GM19025 (cell line): ENCODE data around the gene PPP1CA.

Source experiments
- ATAC-seq: cut with Tn5 transposase; IDR thresholded peaks from one replicate; pipeline ENCODE4 v1.9.1; 2021; ENCODE audit warnings: mild to moderate bottlenecking, low read depth, moderate library complexity; ENCODE audit not compliant: unreplicated experiment

Gene PPP1CA

DNA sequence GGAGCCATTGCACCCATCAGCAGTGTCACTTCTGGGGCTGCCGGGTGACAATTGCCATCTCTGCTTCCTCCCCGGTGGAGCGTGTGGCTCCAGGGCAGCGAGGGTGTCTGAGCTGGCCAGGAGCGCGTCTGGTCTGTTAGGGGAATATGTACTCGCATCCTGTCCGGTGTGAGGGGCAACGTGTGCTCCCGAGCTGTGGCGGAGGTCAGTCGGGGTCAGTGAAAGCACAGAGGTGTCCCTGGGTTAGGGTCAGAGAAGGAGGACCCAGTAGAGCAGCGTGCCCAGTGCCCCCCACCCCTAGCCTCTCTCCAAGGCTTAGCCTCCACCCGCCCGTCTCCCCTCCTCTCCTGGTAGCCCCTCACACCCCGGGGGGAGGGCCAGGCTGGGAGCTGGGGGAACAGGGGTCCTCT is 29.7 kb downstream of the PPP1CA start:
- no peak for ATAC-seq

DNA sequence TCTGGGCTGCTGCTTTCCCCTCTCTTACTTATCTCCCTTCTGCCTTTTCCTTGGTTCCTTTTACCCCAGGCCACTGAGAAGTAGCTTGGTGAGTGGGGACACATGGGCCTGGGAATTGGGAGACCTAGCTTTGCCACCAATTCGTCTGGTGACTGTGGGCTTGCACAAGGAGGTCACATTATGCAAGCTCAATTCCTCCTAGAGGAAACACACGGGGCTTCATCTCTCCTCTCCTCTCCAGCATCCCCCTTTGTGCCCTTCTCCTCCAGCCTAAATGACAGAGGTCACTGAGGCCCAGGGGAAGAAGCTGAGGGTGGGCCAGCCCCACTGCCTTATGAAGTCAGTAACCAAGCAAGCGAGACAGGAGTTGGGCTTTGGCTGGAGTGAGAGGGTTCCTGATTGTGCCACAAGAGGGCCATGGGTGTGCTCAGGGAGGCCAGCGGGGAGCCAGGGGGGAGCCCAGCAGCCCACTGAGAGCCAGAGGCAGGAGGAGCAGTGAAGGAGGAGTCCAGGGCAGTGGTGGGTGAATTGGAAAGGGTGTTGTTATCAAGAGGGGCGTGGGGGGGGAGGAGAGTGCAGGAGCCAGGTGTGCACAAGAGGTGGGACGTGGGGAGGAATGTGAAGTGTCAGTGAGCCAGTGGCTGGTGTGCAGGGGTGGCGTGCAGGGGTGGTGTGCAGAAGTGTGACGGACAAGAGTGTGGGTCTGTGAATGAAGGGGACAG is 30.3 kb downstream of the PPP1CA start:
- no peak for ATAC-seq

DNA sequence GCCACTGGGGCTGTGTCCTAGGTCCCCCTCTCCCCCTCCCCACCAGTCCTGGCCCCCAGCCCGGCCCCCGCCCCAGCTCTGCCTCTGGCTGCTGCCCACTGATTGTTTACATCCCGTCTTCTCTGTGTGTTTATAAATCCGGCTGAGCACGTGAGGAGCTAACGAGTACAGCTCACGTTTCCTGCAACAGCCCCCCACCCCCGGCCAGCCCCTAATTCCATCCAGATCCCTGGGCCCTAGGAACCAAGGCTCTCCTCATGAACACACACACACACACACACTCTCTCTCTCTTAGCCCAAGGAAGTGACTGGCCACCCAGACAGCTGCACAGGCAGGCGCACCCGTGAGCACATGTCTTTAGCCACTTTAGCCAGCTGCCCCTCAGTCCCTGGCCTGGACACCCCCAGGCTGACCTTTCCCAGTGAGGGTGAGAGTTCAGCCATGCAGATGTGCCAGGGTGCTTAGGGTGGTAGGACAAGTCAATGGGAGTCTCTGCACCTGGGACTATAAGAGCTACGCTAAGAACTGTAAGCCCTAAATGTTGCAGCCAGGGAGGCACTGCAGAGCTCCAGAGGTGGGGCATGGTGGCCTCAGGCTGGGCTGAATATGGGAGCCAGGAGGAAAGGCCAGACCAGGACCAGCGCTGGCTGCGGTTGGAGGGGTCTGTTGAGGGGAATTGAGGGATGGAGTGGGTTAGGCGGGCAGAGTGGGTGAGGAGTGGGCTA is 31.1 kb downstream of the PPP1CA start:
- ATAC-seq, result no peak

DNA sequence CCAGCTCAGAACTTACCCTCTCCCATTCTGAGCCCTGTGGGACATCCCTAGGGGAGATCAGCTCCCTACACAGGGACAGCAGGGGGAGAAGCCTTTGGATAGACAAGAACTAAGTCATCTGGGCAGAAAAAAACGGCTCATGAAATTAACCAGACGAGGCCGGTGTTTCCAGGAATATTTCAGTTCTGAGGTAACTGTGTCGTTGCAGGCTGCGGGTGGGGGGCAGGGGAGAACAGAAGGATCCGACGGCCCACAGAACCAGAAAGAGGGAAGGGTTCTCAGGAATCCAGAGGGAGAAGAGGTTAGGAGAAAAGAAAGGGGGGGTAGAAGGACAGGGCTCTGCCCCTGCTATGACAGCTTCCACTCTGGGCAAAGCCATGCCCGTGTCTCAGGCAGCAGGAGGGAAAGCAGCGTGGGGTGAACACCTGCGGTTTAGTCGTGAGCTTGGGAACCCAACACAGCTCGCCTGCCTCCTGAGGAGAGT is 31.8 kb downstream of the PPP1CA start:
- no peak for ATAC-seq

DNA sequence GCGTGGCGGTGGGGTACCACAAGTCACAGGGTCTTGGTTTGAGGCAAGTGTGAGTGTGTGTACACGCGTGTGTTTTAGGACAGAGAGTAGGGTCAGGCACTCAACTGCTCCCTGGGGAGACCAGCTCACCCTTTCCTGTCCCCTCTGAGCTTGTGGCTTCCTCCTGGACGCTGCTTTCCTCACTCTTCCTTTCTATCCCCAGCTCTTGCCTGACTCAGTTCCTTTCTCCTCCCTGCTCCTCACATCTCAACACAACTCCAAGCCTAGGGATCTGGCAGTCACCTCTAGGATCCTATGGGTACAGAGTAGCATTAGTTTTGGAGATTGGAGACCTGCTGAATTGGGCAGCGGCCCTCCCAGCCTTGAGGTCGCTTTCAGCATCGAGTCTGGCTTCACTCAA is 32.4 kb downstream of the PPP1CA start:
- no peak for ATAC-seq

DNA sequence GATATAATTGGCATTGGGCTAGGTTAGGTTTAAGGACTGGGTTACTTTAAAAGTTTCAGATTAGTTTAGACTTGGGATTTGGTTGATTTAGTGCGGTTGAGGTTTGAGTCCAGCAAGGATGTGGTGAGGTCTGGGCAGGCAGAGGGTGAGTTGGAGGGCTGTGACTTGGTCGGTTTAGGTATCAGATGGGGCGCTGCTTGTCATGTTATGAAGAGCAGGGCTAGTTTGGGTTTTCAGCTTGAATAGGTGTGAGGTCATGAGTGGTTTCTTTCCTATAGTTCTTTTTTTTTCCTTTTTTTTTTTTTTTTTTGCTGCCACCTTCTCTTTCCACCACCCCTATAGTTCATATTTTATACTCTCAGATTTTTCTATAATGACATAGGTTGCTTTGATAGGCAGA is 33.0 kb downstream of the PPP1CA start:
- no peak for ATAC-seq

DNA sequence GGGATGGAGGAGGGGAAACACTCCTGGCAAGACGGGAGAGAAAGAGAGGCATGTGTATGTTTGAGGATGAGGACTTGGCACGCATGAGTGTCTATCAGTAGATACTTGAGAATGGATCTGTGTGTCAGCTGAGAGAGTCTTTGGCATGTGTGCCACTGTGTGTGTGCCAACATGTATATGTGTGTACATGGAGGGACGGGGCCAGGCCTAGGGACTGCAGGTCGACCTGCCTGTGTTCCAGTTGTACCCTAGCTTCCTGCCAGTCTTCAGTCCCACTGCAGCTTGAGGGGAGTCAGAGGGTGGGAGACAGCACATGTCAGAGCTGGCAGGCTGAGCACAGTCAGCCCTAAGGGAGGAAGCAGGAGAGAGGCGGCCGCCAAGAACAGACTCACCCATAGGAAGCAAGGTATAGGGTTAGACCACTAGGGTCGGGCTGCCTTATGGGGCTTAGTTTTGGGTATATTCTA is 33.9 kb downstream of the PPP1CA start:
- ATAC-seq, result no peak

DNA sequence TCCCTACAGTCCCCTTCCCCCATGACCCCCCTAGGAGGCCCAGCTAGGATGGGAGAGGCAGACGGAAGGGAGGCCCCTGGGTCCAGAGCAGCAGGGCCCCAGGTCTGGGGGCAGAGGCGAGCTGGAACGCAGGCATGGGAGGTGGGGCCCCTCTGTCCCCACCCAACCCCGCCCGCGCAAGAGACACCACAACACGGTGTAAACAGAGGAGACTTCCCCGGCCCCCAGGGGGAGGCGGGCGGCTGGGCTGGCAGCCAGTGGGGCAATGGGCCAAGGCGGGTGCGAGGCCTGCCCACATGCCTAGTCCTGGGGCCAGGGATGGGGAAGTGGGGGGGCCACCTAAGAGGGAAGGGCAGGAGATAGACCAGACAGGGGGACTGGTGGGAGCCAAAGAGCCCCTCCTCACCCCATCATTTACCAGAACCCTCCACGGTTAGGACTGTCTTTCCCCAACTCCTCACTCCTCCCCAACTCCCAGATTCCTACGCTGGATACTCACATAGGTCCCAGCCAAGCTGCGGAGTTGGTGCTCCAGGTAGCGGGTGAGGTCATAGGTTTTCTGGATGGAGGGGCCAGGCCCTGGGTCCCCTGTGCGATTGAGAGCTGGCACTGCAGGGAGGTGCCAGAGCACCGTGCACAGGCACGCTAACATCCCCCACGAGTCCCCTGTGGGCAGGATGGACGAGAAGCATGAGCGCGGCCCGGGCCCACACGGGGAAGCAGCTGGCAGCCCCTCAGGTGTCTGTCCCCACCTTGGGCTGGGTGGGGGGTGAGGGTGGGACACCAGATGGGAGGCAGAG is 34.5 kb downstream of the PPP1CA start:
- ATAC-seq, result no peak

DNA sequence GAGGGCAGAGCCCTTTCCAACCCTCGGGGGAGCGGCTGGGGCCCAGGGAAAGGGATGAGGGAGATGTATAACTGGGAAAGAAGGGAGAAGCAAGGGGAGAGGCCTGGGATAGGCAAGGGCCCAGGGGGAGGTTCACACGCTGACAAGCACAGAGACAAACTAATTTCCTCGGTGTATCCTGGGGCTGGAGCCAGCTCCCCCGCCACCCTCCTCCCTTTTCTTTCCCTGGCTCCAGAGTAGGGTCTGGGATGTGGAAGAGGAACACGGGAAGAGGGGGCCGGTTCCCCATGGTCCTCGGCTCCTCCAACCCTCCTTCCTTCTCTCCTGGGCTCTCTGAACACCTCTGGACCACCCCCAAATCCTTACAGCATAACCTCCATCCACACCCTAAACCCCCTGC is 35.1 kb downstream of the PPP1CA start:
- no peak for ATAC-seq

DNA sequence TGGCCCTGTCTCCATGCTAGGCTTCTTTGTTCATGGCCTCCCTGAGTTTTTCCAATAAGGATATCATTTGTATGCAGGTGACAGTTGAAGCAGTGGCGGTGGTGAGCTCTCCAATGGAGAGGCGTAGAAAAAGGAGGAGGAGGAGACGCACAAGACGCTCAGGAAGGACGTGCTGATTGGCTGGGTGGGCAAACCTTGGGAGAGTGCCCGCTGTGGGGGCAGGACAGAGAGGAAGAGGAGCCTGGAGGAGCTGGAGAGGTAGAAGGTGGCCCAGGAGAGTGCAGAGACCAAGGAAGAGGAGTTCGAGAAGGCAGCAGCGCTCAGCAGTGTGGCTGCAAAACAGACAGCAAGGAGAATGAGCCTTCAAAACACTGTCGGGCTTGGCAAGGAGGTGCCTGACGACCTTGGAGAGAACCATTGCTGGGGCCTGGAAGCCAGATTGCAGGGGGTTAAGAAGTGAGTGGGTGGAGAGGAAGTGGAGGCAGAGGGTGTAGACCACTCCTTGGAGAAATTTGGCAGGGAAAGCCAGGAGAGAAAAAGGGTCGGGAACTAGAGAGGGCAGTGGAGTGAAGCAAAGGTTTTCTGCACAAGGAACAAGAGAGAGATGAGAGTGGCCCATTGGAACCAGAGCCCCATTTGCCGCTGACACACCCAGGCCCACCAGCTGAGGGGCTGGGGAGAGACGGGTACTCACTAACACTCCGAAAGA is 35.8 kb downstream of the PPP1CA start:
- no peak for ATAC-seq

DNA sequence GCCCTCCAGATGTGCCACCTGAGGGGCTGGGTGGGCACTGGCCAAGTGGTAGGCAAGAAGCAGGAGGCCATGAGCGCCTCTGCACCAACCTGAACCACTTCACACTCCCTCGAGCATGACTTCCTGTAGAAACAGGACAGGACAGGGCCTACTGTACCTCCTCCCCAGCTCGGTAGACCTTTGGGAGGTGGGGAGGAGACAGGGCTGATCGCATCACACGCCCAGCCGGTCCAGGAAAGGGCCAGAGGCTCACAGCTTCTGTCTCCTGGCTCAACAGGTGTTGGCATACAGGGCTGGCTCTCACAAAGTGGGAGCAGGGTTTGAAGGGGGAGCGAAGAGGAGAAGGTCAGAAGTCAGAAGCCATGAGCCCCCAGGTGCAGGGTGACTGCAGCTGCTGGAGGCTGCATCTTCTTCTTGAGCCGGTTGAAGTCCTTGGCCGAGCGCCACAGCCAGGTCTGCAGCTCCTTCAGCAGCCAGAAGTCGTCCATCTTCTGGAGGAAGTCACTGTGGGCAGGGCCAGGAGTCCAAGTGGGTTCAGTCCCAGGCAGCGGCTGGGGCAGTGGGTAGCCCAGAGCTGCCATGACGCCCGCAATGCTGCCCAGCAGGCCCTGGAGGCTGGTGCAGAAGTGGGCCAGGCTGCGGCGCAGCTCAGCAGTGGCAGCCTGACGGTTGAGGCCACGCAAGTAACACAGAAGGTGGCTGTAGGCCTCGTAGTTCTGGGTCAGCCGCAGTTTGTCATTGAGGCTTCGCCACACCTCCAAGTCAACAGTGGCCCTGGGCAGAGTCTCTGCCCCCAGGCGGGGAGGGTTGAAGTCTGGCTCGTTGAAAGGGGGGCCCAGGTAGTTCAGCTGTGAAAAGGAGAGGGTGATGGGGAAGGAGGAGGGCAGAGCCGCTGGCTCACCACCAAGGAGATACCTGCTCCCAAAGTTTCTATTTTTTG is 36.6 kb downstream of the PPP1CA start:
- ATAC-seq, result no peak

DNA sequence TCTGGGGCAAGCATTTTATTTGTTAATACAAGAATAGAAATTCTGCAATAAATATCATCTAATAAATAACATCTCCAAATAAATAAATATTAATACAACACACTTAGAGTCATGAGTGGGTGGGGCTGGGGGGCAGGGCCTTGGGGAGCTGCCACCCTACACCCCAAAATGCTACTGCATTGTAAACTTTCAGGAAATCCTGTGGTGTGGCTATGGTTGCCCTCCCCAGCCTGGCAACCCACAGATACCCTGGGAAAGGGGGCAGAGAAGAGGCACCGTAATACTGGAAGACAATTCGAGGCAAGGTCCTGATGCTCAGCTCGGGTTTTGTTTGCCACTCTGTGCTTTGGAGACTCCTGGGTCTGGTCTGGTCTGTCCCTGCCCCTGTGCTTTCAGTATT is 37.5 kb downstream of the PPP1CA start:
- no peak for ATAC-seq

DNA sequence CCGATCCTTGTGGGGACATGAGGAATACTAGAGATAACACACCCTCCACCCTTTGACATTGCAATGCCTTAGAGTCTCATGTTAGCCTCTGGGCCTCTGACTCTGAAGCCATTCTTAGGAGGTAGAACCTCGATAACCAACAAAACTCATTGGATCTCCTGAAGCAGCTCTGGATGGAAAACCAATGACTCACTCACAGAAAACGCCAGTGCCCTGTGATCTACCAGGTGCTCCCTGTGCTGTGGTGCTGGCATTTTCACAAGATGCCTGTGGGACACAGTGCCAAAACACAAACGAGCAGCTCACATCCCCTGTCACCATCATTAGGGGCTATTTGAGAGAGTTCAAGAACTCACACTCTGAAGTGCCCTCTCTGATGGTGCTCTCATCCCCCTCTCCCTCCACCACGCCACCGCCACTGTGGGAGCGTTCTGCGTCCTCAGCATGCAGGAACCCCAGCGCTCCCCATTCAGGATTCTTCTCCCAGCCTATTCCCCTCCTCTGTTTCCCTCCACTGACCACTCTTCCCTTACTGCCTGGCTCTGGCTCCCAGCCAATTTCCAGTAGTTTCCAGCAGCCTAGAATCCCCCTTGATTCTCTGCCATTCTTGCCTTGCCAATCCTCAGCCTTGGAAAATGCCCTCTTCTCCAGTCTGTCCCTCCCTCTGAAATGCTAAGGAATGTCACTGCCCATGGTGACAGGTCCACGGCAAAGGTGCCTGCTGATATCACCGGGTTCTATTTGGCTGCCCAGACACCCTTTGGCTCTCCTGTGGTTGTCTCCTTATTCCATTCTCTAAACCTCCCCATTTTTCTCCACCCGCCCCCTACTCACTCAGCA is 43.6 kb downstream of the PPP1CA start:
- no peak for ATAC-seq

DNA sequence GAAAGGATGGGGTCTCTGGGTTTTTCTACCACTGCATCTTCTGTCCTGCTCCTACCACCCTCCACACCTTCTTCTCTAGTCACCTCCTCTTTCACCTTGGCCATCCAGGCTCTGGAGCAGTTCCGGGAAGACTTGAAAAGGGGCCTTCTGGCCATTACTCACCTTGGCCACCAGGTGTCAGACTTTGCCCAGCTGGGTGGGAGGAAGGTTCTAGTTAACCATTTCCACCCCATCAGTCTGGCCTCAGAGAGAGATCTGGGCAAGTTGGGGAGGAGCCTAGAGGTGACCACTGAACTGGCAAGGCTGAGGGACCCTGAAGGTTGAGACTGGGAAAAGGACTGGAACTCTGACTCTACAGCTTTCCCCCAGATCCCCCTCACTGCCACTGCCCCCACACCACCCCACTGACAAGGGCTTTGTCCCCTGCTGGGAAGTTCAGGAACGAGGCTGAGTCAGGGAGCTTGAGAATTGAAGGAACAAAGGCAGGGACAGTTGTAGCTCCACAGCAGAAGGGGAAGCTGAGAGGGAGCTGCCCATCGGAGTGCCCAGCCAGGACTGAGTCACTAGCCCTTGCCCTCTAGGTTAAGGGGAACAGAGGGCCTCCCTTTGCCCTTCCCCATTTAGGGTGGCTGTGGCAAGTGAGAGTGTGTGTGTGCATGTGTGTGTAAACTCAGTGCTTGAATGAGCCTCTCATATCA is 44.6 kb downstream of the PPP1CA start:
- ATAC-seq, result no peak

DNA sequence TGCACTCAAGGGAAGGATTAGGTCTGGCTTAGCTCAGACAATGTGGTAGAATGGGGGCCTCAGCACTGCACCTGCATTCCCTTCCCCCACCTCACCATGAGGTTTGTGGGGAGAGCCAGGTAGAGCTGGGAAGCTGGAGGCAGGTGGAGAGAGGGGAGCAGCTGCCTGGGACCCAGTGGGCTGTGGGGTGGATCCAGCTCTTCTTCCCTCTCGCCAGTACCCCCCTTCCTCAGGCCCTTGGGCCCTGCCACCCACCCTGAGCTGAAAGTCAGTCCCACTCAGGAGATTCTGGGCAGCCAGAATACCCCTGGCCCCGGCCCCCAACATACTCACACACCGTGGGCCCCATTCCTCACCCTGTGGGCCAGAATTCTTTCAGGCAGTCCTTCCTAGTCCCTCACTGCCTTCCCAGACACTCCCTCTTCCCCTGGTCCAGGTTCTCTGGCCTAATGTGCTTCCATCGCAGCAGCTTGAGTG is 45.2 kb downstream of the PPP1CA start:
- no peak for ATAC-seq

DNA sequence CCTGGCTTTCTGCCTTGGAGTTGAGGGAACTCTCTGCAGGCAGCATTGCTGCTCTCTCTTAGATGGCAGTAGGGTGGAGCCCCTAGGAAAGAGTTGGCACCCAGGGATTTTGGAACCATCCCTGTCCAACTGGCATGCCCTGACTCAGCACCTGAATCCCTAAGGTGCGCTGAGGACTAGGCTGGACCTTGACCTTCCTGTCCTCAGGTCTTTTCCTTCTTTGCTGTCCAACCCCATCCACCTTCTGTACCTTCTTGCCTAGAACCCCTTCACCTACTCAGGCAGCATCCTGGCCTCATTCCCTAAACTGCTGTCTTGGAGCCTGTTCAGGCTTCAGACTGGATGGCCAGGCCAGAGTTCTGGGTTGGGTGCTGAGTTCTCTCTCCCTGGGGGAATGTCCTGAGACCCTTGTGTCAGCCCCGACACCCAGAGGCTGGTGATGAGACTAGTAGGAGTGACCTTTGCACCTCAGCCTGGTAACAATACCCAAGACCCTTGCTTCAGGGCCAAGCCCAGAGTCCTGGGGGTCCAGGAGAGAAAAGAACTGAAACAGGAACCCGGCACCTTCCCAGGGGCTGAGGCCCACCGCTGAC is 45.8 kb downstream of the PPP1CA start:
- ATAC-seq, result no peak

DNA sequence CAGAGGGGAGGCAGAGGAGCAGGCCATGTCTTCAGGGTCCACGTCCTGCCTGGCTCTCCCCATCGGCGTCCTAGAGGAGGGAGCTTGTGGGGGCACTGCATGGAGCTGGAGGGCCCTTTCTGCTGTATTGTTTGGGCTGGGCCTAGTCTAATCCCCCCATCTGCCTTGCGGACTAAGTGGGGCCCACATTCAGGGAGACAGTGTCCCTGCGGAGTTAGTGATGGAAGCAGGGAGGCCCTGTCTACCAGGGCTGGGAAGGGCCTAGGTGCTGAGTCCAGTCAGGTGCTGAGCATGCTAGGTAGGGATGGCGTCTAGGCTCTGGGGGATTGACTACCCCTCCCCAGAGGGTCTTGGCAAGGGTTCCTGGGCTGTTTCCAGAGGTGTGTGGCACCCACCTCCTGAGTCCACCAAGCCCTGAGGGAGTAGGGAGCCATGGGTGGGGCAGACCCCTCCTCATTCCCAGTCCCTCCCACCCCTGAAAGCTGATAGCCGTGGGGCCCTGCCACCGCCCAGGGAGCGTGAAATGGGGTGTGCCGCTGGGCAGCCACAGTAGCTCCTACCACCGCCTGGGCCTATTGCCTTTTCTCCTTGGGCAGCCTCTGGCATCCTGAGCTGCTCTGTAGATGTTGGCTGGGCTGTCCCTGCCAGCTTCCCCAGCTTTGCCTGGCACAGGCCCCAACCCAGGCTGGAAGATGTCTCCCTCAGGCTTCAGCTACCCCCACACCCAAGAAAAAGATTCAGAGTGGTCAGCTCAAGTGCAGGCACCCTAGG is 46.5 kb downstream of the PPP1CA start:
- no peak for ATAC-seq
